GM18517 (cell line): Measurements from ENCODE around the gene TOP2A.

Source experiments
- ATAC-seq: cut with Tn5 transposase; IDR thresholded peaks from one replicate; pipeline ENCODE4 v1.9.1; 2021; ENCODE audit warnings: mild to moderate bottlenecking, moderate library complexity; ENCODE audit not compliant: unreplicated experiment

TOP2A gene

GRCh38 chr17:40348136-40348504, 69.6 kb downstream of the TOP2A start:
- no peak for ATAC-seq

- ATAC-seq: no peak
Measured at GRCh38 chr17:40347319-40348135, 70.2 kb downstream of the TOP2A start.

- ATAC-seq: no peak
Measured at GRCh38 chr17:40346765-40347158, 70.9 kb downstream of the TOP2A start.

- ATAC-seq: no peak
Measured at GRCh38 chr17:40345994-40346764, 71.5 kb downstream of the TOP2A start.

- no peak for ATAC-seq
Measured at GRCh38 chr17:40345161-40345993, 72.3 kb downstream of the TOP2A start.

GRCh38 chr17:40344421-40345160, 73.1 kb downstream of the TOP2A start:
- ATAC-seq: no peak

- ATAC-seq: no peak
Measured at GRCh38 chr17:40343219-40344119, 74.2 kb downstream of the TOP2A start.

GRCh38 chr17:40342504-40343218, 75.0 kb downstream of the TOP2A start:
- ATAC-seq: no peak

- ATAC-seq: no peak
Measured at GRCh38 chr17:40341808-40342503, 75.7 kb downstream of the TOP2A start.

GRCh38 chr17:40340880-40341807, 76.6 kb downstream of the TOP2A start:
- peak; percentile 80 for ATAC-seq

- no peak for ATAC-seq
Measured at GRCh38 chr17:40340327-40340726, 77.4 kb downstream of the TOP2A start.

- no peak for ATAC-seq
Measured at GRCh38 chr17:40338941-40339649, 78.6 kb downstream of the TOP2A start.
